Body of pancreas (tissue), 4 donors: Measurements from ENCODE around the gene ZNF688. TPM values are rescaled to one million over a fixed set of nuclear protein-coding genes. Genes with fewer than 3 reads are reported as not detected.

Experiments
- ATAC-seq: fragments of 150-250 bp; one replicate; pipeline ENCODE4 v1.9.1; 2016
- DNase-seq, 4 donors: peaks; one replicate each; pipeline ENCODE4 v3.0.0-alpha.2; 2019
- H3K27ac ChIP-seq, 4 donors: fragments of 200-600 bp; sonication (generic); 1 replicate in 3 of 4; 2 replicates in 1 of 4; pipeline versions ENCODE4 v1.5.1 to v1.6.1; 2016 to 2019; ENCODE audit warnings: mild to moderate bottlenecking in 1 of 4, mixed read lengths in 1 of 4, moderate library complexity in 1 of 4
- H3K27me3 ChIP-seq, 2 donors: fragments of 200-600 bp; sonication (generic); one replicate each; pipeline ENCODE4 v1.6.0; 2016; ENCODE audit warnings: mild to moderate bottlenecking in 1 of 2
- H3K36me3 ChIP-seq, 2 donors: fragments of 200-600 bp; sonication (generic); replicated peaks in 1 of 2; 2 replicates each; pipeline ENCODE4 v1.5.1; 2016; ENCODE audit warnings: low read depth in 2 of 2; ENCODE audit not compliant: insufficient read depth in 1 of 2
- H3K4me1 ChIP-seq: fragments of 200-600 bp; sonication (generic); one replicate; pipeline ENCODE4 v1.6.0; 2016
- H3K4me3 ChIP-seq, 2 donors: fragments of 200-600 bp; sonication (generic); 1 replicate in 1 of 2; 2 replicates in 1 of 2; pipeline ENCODE4 v1.5.1; 2016 to 2019
- H3K9me3 ChIP-seq, 3 donors: fragments of 200-600 bp; sonication (generic); 1 replicate in 2 of 3; 2 replicates in 1 of 3; pipeline ENCODE4 v1.5.1; 2016
- CTCF ChIP-seq, 7 experiments: fragments of 450-650 bp in 4 of 7; fragments of 200-600 bp in 3 of 7; sonication (generic) in 3 of 7; IDR thresholded peaks; one replicate each; pipeline ENCODE4 v1.5.1; 2016 to 2019; ENCODE audit warnings: antibody characterized with exemption in 7 of 7
- POLR2A ChIP-seq, 3 donors: fragments of 450-650 bp; IDR thresholded peaks; one replicate each; pipeline ENCODE4 v1.6.1; 2016; ENCODE audit warnings: antibody characterized with exemption in 3 of 3, mild to moderate bottlenecking in 2 of 3
- WGBS, 2 donors: methylation state at CpG; one replicate each; pipeline ENCODE4 v1.1.5; 2017; 5-methylcytosine and 5-hydroxymethylcytosine counted together
- intact Hi-C: fragments of 100-400 bp; cut with DNase I; formaldehyde crosslinking; loops from one replicate; pipeline ENCODE4 v1.15.1; 2023
- total RNA-seq, 2 donors: library from RNA; depleted of rRNA; stranded (reverse); fragments of >200 nt; gene quantifications; one replicate each; pipeline ENCODE4 v1.1.0, GENCODE V29; 2016

The ZNF688 gene
- total RNA-seq, 2 donors from 2014 or later, result 19.2 to 27.4 TPM

GRCh38 chr16:30533146-30533522 is 38.4 kb downstream of the ZNF688 start:
- no peaks in the 10 kb centered on the region for H3K27me3 ChIP-seq
- WGBS, 2 donors, result 54 to 61% methylated on average over 10 to 11 of the region's 11 CpGs
- H3K4me1 ChIP-seq, result peaks cover 39% of the 10 kb centered on the region
- no peak overlapping the region for H3K4me3 ChIP-seq
- peaks cover 0 to 2% of the 10 kb centered on the region in 2 donors for H3K36me3 ChIP-seq
- no peaks in the 10 kb centered on the region for H3K9me3 ChIP-seq
- peak in 3 of 4 donors; percentile 32 to 37 (median 32) for DNase-seq
- ATAC-seq, result no peak
- intact Hi-C loops, result no loop called here
- H3K27ac ChIP-seq, result peak overlapping the region in 2 of 4 donors; percentile 97 to 98
- no peak for TF ChIP-seq CTCF (IDR thresholded peaks at IDR 0.05)
- peak in 1 of 3 donors; percentile 11 for TF ChIP-seq POLR2A (IDR thresholded peaks at IDR 0.05)

GRCh38 chr16:30532285-30533145 is 39.0 kb downstream of the ZNF688 start:
- no peak for DNase-seq

GRCh38 chr16:30530163-30531037 is 41.1 kb downstream of the ZNF688 start:
- intact Hi-C loops, result no loop called here
- TF ChIP-seq CTCF (IDR thresholded peaks at IDR 0.05) (no peak), POLR2A (IDR thresholded peaks at IDR 0.05) (no peak)
- peaks cover 0 to 2% of the 10 kb centered on the region in 2 donors for H3K36me3 ChIP-seq
- peaks cover 38% of the 10 kb centered on the region for H3K4me1 ChIP-seq
- no peaks in the 10 kb centered on the region for H3K27me3 ChIP-seq
- DNase-seq (no peak), ATAC-seq (no peak)
- H3K4me3 ChIP-seq, result no peak overlapping the region
- H3K9me3 ChIP-seq, result no peaks in the 10 kb centered on the region
- H3K27ac ChIP-seq, result no peak overlapping the region
- 80% methylated on average over 12 to 13 of the region's 13 CpGs for WGBS, 2 donors

More at GRCh38 chr16:30532285-30533145, 39.0 kb downstream of the ZNF688 start:
- Histone ChIP-seq H3K4me3 (no peak overlapping the region), H3K27me3 (no peaks in the 10 kb centered on the region), H3K4me1 (peaks cover 45% of the 10 kb centered on the region), H3K27ac (peak overlapping the region in 1 of 4 donors; percentile 97), H3K9me3 (no peaks in the 10 kb centered on the region), H3K36me3 (peaks cover 0 to 2% of the 10 kb centered on the region in 2 donors)
- no peak for ATAC-seq
- 93 to 100% methylated on average over 2 to 38 of the region's 57 CpGs for WGBS, 2 donors
- intact Hi-C loops, result no loop called here
- TF ChIP-seq POLR2A (IDR thresholded peaks at IDR 0.05), result no peak
- TF ChIP-seq CTCF (IDR thresholded peaks at IDR 0.05), result no peak

GRCh38 chr16:30528799-30529457 is 42.6 kb downstream of the ZNF688 start:
- H3K36me3 ChIP-seq, result peaks cover 0 to 2% of the 10 kb centered on the region in 2 donors
- H3K27me3 ChIP-seq, result no peaks in the 10 kb centered on the region
- TF ChIP-seq CTCF (IDR thresholded peaks at IDR 0.05) (no peak), POLR2A (IDR thresholded peaks at IDR 0.05) (no peak)
- H3K4me3 ChIP-seq, result no peak overlapping the region
- ATAC-seq, result no peak
- H3K9me3 ChIP-seq, result no peaks in the 10 kb centered on the region
- DNase-seq, result no peak
- H3K4me1 ChIP-seq, result peaks cover 45% of the 10 kb centered on the region
- H3K27ac ChIP-seq, result peak overlapping the region in 2 of 4 donors; percentile 100
- WGBS, 2 donors, result 44 to 45% methylated on average over 4 of the region's 4 CpGs
- intact Hi-C loops, result no loop called here
